ENCODE measurements around the gene ZBTB38. TPM values are rescaled to one million over a fixed set of nuclear protein-coding genes. Genes with fewer than 3 reads are reported as not detected.

ZBTB38 gene
- total and polyA plus RNA-seq, 3 donors from 2014 or later, result 66.7 to 167 (median 131) TPM

DNA sequence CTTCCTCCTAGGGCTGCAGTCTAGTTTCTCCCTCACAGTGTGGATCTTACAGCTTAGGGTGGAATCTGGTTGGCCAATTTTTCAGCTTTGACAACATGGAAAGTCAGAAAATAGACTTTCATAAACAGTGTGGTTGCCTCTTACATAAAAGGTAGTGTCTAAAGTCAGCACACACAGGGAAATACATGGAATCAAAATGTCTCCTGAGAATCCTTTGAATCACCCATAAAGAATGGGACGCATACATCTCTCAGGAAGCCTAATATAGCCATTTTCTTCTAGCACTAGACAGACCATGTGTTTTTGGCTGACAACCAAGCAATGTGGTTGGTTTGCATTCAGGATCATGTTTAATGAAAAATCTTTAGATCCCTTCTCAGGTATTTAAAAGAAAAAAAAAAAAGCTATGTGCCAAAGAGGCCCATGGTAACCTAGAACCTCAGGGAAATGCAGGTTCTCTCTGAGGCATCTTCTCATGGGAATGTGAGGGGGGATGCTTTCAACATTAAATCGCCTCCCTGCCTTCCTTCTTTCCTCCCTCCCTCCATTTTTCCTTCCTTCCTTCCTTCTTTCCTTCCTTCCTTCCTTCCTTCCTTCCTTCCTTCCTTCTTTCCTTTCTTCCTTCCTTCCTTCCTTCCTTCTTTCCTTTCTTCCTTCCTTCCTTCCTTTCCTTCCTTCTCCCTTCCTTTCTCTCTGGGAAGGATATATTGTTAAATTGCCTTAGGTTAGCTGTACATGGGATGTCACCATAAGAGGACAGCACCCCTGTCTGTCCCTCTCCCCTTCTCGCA lies 34.3 kb upstream of the ZBTB38 start:
- Histone ChIP-seq H3K27me3 (no peaks in the 10 kb centered on the region), H3K4me3 (no peak overlapping the region), H3K4me1 (no peaks in the 10 kb centered on the region), H3K27ac (no peak overlapping the region), H3K9me3 (no peaks in the 10 kb centered on the region), H3K36me3 (ENCODE audit: low read depth, missing control alignments) (no peaks in the 10 kb centered on the region)
- TF ChIP-seq POLR2A (IDR thresholded peaks at IDR 0.05), result no peak
- TF ChIP-seq, protein P1, sequence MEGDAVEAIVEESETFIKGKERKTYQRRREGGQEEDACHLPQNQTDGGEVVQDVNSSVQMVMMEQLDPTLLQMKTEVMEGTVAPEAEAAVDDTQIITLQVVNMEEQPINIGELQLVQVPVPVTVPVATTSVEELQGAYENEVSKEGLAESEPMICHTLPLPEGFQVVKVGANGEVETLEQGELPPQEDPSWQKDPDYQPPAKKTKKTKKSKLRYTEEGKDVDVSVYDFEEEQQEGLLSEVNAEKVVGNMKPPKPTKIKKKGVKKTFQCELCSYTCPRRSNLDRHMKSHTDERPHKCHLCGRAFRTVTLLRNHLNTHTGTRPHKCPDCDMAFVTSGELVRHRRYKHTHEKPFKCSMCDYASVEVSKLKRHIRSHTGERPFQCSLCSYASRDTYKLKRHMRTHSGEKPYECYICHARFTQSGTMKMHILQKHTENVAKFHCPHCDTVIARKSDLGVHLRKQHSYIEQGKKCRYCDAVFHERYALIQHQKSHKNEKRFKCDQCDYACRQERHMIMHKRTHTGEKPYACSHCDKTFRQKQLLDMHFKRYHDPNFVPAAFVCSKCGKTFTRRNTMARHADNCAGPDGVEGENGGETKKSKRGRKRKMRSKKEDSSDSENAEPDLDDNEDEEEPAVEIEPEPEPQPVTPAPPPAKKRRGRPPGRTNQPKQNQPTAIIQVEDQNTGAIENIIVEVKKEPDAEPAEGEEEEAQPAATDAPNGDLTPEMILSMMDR (IDR thresholded peaks at IDR 0.05), result no peak
- no peak for DNase-seq
- WGBS, 2 donors, result 94 to 96% methylated on average over 3 of the region's 3 CpGs
- intact Hi-C loops (cut with DNase I; ENCODE audit: low total_unique reads), result no loop called here

- Histone ChIP-seq H3K4me3 (no peak overlapping the region), H3K4me1 (no peaks in the 10 kb centered on the region), H3K27me3 (no peaks in the 10 kb centered on the region), H3K36me3 (ENCODE audit: low read depth, missing control alignments) (no peaks in the 10 kb centered on the region), H3K27ac (no peak overlapping the region), H3K9me3 (no peaks in the 10 kb centered on the region)
- intact Hi-C loops (cut with DNase I; ENCODE audit: low total_unique reads), result no loop called here
- TF ChIP-seq, protein P1 (IDR thresholded peaks at IDR 0.05), result no peak
- no peak for TF ChIP-seq POLR2A (IDR thresholded peaks at IDR 0.05)
- 88 to 89% methylated on average over 11 of the region's 11 CpGs for WGBS, 2 donors
- no peak for DNase-seq
These were observed 33.6 kb upstream of the ZBTB38 start for GRCh38 chr3:141334627-141335250.

DNA sequence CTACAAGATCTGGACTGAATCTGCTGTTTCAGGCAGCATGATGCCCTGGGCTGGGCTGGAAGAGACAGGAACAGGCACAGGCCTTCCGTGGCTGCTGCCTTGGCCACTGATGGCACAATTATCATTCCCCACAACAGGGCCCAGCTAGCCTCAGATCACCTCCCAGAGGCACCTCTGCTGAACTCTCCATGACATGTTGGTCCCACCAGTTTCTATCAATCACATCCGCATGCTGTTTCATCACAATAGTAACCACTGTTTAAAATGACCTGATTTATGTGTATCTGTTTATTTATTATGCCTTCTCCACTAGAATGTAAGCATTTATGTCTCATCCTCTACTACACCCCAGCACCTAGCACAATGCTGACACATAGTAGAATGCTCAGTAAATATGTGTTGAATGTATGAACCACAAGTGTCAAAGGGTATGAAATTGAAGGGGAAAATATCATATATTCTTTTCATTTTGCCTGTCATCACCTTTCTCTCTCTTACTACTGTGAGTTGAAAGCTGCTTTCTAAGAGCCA lies 32.7 kb upstream of the ZBTB38 start:
- no peak for TF ChIP-seq POLR2A (IDR thresholded peaks at IDR 0.05)
- TF ChIP-seq, protein P1 (IDR thresholded peaks at IDR 0.05), result no peak
- H3K27me3 ChIP-seq, result no peaks in the 10 kb centered on the region
- H3K4me3 ChIP-seq, result no peak overlapping the region
- no peaks in the 10 kb centered on the region for H3K36me3 ChIP-seq (ENCODE audit: low read depth, missing control alignments)
- intact Hi-C loops (cut with DNase I; ENCODE audit: low total_unique reads), result no loop called here
- H3K27ac ChIP-seq, result no peak overlapping the region
- WGBS, 2 donors, result 68 to 77% methylated on average over 2 of the region's 2 CpGs
- no peak for DNase-seq
- no peaks in the 10 kb centered on the region for H3K9me3 ChIP-seq
- no peaks in the 10 kb centered on the region for H3K4me1 ChIP-seq

- no peaks in the 10 kb centered on the region for H3K36me3 ChIP-seq (ENCODE audit: low read depth, missing control alignments)
- TF ChIP-seq POLR2A (IDR thresholded peaks at IDR 0.05), result no peak
- TF ChIP-seq, protein P1 (IDR thresholded peaks at IDR 0.05), result no peak
- 78 to 88% methylated on average over 12 of the region's 12 CpGs for WGBS, 2 donors
- H3K4me1 ChIP-seq, result no peaks in the 10 kb centered on the region
- H3K9me3 ChIP-seq, result no peaks in the 10 kb centered on the region
- H3K4me3 ChIP-seq, result no peak overlapping the region
- no peak overlapping the region for H3K27ac ChIP-seq
- H3K27me3 ChIP-seq, result no peaks in the 10 kb centered on the region
- DNase-seq, result no peak
- intact Hi-C loops (cut with DNase I; ENCODE audit: low total_unique reads), result no loop called here
These were observed 31.4 kb upstream of the ZBTB38 start for GRCh38 chr3:141336672-141337522.
